ENCODE results near the gene GMDS. TPM values are rescaled to one million over a fixed set of nuclear protein-coding genes. Genes with fewer than 3 reads are reported as not detected.

The GMDS gene
- total RNA-seq, 1 experiment from 2014 or later = 27.6 TPM

- no peaks in the 10 kb centered on the region for H3K79me2 ChIP-seq (ENCODE audit: insufficient read depth, low read length)
- no peak overlapping the region for H3K27ac ChIP-seq (ENCODE audit: insufficient read length, low read depth, low read length)
- no peak overlapping the region for H2BK5ac ChIP-seq (ENCODE audit: insufficient read length, low read length)
- no peak overlapping the region for H3K23ac ChIP-seq (ENCODE audit: insufficient read length, low read depth, low read length)
- H3K79me1 ChIP-seq (ENCODE audit: insufficient read depth, low read depth, low read length, poor library complexity, severe bottlenecking) = no peaks in the 10 kb centered on the region
- no peak overlapping the region for H3T11ph ChIP-seq (ENCODE audit: low read length)
- TF ChIP-seq CTCF (conservative IDR thresholded peaks at IDR 0.05) = no peak
- no peak for DNase-seq
- H3K4me1 ChIP-seq (ENCODE audit: insufficient read depth, low read length) = no peaks in the 10 kb centered on the region
- H3K23me2 ChIP-seq (ENCODE audit: insufficient read length, low read depth, low read length, poor library complexity, severe bottlenecking) = no peaks in the 10 kb centered on the region
- no peak overlapping the region for H4K5ac ChIP-seq (ENCODE audit: insufficient read length, low read depth, low read length)
- Mint-ChIP-seq H3K4me1 (no peaks in the 10 kb centered on the region), H3K4me3 (no peak overlapping the region), H3K27me3 (ENCODE audit: low read depth) (peaks cover 3% of the 10 kb centered on the region; the same call in 1 of the 2 replicates), H3K9me3 (no peaks in the 10 kb centered on the region), H3K27ac (no peak overlapping the region; a peak in 2 of 7 replicates), H3K36me3 (ENCODE audit: insufficient read depth in 1 of 3, low read depth in 3 of 3) (no peaks in the 10 kb centered on the region)
- H3K18ac ChIP-seq (ENCODE audit: insufficient read length, low read depth, low read length) = no peak overlapping the region
- no peak overlapping the region for H4K8ac ChIP-seq (replicated peaks; ENCODE audit: insufficient read length, low read depth, low read length)
- H2BK12ac ChIP-seq (ENCODE audit: insufficient read length, low read depth, low read length) = no peak overlapping the region
- H2BK15ac ChIP-seq (ENCODE audit: low read depth, low read length) = no peak overlapping the region
- no peaks in the 10 kb centered on the region for H3K27me3 ChIP-seq (ENCODE audit: insufficient read depth, low read length)
- H2AK5ac ChIP-seq (ENCODE audit: insufficient read length, low read length) = no peak overlapping the region
- no peak overlapping the region for H3K4me2 ChIP-seq (ENCODE audit: insufficient read depth, insufficient read length, low read length)
- H4K91ac ChIP-seq (ENCODE audit: insufficient read length, low read depth, low read length) = no peak overlapping the region
- no CpG with 5 or more reads among the region's 6 CpGs for WGBS (ENCODE audit: extremely low coverage, insufficient read length, low lambda C conversion rate)
- H3K9me3 ChIP-seq (ENCODE audit: control insufficient read depth, low read depth, low read length) = no peaks in the 10 kb centered on the region
- H3K14ac ChIP-seq (ENCODE audit: insufficient read depth, low read length) = no peak overlapping the region
- no peak overlapping the region for H2AFZ ChIP-seq (ENCODE audit: low read length)
- no peak overlapping the region for H3K4ac ChIP-seq (ENCODE audit: low read depth, low read length)
- H2BK120ac ChIP-seq (ENCODE audit: low read depth, low read length, poor library complexity, severe bottlenecking) = no peak overlapping the region
- H2BK20ac ChIP-seq (ENCODE audit: low read depth, low read length, poor library complexity, severe bottlenecking) = no peak overlapping the region
- no peaks in the 10 kb centered on the region for H4K20me1 ChIP-seq (ENCODE audit: control insufficient read depth, insufficient read depth, insufficient read length)
- no peak overlapping the region for H3K9ac ChIP-seq (ENCODE audit: extremely low read depth, insufficient read length, low read length)
- no peak overlapping the region for H3K56ac ChIP-seq (ENCODE audit: insufficient read length, low read depth, low read length)
Measured at GRCh38 chr6:1664329-1664728, 581.1 kb downstream of the GMDS start.
